GM18861 (cell line): ENCODE results near the gene MCRIP1.

Experiments used
- ATAC-seq: cut with Tn5 transposase; IDR thresholded peaks from one replicate; pipeline ENCODE4 v1.9.1; 2021; ENCODE audit not compliant: unreplicated experiment

MCRIP1 gene

DNA sequence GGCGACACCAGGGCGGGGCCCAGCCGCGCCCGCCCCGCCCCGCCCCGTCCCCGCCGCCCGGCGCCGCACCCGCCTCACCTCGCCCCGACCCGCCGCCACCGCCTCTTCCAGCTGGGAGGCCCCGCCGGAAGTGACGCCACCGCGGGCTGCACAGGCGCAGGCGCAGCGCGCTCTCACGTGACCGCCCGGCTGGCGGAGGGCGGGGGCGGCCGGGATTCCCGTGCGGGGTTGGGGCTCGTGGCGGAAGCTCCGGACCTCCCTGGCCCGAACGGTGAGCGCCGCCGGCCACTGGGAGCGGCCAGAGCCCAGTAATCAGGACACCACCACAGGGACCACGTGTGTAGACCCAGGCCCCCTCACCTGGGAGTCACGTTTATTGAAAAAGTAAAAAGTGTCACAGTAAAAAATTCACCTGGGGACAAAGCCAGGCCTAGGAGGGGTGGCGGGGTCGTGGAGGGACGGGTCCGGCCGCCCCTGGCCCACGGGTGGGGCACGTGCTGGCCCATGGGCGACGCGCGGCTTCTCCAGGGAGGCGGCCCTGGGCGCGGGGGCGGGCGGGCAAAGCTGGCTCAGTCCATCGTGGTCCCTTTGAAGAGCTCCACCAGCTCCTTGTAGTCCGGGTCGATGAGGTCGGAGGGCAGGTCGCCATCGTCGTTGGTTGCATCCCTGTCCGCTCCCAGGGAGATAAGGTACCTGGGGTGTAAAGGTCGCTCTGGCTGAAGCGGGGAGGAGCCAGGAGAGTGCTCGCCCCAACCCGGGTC lies at the start of gene MCRIP1:
MCRIP1 (minus strand) TSS at position 132 of the 761 bp plus-strand sequence. CDS start 8,785 bp downstream, outside the sequence.
- ATAC-seq: peak; percentile 65

GRCh38 chr17:81879121-81879520 lies 46.0 kb upstream of the MCRIP1 start:
- no peak for ATAC-seq

- no peak for ATAC-seq
These were observed 45.2 kb upstream of the MCRIP1 start for GRCh38 chr17:81878294-81878693.

DNA sequence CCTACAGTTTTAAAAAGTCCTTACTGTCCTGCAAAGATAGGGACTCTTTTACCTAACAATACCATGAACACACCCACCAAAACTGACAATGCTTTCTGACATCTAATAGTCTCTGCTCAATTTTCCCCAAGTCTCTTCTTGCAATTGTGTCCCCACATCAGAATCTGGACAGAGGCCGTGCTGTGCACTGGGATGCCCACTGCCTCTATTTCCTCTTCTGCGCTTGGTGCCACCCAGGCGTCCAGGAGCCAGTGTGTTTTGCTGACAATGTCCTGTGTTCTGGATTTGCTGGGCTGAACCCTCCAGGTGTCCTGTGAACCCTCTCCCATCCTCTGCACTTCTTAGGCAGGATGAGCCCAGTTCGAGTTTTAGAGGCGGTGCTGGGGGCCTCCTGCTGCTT lies 44.5 kb upstream of the MCRIP1 start:
- no peak for ATAC-seq

DNA sequence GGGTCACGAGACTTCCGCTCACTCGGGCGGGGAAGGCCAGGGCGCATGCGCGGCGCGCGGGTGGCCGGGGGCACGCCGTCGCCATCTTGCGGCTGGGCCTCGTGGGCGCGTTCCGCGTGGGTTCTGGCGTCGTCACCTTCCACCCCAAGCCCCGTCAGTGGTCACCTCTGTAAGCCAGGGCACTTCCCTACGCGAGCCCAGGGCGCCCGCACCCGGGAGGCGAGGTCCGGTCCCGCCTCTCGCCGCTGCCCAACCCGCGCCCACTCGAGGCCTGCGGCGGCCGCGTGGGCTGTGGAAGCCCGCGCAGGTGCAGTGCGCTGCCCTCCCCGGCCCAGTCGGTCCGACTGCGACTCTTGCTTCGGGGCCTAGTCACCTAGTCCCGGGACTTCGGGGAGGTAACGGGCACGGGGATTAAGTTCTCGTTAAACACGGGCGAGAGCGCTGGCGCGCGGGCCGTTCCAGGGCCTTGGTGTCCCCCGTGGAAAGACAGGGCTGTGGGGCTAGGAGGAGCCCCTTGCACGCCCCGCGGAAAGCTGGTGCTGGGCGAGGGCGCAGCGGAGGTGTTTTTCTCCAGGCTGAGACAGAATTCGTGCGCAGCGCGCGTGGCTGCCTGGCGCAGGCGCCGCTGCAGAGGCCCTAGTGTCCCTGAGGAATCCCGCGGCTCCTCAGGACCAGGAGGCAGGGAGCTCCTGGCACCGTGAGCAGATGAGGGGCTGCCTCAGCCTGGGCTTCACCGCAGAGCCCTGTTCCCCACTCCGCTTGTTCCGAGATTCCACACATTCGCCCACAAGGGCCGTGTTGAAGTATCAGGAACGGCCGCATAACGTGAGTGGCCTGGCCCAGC lies 38.5 kb upstream of the MCRIP1 start:
- peak; percentile 30 for ATAC-seq

DNA sequence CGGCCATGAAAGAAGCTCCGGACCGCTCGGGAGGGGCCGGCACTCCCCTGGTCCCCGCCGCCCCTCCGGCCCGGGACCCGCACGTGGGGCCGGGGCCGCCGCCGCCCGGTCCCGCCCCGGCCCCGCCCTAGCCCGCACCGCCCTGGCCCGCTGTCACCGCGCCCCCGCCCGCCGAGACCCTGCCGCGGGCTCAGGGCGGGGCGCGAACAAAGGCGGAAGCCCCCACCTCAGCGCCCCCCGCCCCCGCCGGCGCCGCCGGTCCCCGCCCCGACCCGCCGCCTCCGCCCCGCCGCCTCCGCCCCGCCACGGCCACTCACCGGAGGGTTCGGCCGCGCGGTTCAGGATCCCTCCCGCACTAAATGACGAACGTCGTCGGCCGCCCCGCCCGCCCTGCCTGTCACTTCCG lies 37.9 kb upstream of the MCRIP1 start, which contains the start of gene ARHGDIA:
ARHGDIA (minus strand) TSS at position 357 of the 406 bp plus-strand sequence. CDS start 1,407 bp downstream, outside the sequence.
- ATAC-seq: peak; percentile 5

- peak; percentile 2 for ATAC-seq
These were observed 37.3 kb upstream of the MCRIP1 start for GRCh38 chr17:81870131-81870980.

GRCh38 chr17:81869221-81870130 lies 36.4 kb upstream of the MCRIP1 start:
- ATAC-seq: no peak

GRCh38 chr17:81868674-81869220 lies 35.7 kb upstream of the MCRIP1 start:
- no peak for ATAC-seq

DNA sequence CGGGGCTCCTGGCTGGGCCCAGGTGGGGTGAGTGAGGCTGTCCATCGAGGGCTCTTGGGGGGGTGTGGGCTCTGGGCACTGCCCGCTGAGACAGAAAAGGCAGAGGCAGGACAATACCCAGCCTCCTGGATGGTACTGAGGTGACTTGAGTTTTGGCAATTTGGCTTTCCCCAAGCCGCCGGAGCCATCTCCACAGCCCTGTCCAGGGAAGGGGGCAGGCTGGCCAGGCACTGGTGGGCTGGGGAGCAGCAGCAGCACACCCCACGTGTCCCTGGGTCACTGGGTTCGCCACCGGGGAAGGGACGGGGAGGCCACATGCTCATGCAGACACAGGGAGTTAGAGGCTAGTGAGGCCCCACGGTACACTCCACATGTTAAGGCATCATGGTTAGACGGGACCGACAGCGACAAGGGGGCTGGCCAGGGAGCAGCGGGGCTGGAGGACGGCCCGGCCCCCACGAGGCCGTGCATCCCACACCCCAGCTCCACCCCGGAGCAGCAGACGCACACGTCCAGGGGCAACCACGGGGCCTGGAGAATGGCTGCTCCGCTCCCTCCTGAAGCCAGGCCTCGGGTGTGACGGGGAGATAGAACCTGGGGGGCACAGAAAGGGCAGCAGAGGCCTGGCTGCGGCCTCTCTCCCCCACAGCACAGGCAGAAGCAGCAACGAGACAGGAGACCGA lies 35.0 kb upstream of the MCRIP1 start:
- ATAC-seq: no peak

DNA sequence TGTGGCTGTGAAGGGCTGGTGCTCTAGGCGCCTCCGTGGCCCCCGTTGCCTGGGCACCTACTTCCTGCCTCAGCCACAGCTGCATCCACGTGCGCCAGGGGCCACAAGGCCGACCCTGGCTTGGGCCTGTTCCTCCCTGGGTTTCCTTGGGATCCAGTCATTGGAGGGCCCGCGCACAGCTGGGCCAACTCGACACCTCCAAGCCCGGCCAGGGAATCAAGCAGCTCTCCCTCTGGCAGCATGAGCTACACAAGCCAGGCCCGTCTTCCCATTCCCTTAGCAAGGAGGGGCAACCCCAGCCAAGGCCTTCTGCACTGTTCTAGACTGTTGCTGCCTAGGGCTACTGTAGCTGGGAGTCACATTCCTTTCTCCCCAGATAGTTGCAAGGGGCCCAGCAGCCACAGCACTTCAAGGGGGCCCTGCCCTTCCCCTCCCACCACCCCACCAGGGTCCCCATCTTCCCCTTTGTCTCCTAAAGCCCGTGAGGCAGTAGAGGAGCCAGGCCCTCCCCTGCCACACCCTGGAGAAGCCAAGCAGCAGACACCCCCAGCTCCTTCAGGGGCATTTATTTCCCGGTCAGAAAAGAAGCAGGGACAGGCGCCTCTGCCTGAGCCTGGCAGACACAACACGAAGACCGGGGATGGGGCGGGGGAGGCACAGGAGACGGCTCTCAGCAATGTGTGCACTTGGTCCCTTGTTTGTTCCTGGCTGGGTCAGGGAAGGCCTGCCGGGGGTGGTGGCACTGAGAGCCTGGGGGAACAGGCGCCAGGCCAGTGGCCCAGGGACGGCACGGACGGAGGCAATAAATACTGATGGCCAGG lies 34.3 kb upstream of the MCRIP1 start:
- no peak for ATAC-seq

GRCh38 chr17:81866440-81867169 lies 33.5 kb upstream of the MCRIP1 start:
- ATAC-seq: no peak

DNA sequence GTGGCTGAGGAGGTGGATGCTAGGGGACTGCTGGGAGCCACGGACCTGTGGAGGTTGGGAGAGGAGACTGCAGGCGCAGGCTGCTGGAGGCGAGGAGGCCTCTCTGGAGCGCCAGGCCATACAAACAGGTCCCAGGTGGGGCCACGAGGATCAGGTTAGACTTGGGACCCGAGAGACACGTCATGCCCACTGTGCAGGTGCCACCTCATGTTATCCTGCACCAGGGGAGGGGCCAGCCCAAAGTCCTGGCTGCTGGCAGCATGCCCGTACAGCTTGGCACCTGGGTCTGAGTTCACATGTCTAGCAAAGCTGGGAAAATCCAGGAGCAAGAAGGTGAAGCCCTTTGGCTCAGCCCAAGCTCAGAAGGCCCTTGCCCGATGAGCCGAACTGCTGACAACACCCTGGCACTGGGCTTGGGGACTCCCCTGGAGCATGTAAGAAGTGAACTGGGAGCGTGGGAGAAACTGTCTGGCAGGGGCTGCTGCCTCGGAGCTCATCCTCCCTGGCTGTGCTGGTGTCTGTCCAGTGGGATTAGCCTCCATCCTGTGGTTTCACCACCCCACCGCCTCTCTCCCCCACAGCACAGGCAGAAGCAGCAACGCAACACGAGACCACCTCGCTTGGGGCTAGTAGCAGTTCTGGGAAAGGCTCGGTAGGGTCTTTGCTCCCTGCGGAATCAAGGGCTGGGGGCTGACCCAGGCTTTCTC lies 32.8 kb upstream of the MCRIP1 start:
- ATAC-seq: no peak

- no peak for ATAC-seq
These were observed 32.3 kb upstream of the MCRIP1 start for GRCh38 chr17:81865358-81865732.

DNA sequence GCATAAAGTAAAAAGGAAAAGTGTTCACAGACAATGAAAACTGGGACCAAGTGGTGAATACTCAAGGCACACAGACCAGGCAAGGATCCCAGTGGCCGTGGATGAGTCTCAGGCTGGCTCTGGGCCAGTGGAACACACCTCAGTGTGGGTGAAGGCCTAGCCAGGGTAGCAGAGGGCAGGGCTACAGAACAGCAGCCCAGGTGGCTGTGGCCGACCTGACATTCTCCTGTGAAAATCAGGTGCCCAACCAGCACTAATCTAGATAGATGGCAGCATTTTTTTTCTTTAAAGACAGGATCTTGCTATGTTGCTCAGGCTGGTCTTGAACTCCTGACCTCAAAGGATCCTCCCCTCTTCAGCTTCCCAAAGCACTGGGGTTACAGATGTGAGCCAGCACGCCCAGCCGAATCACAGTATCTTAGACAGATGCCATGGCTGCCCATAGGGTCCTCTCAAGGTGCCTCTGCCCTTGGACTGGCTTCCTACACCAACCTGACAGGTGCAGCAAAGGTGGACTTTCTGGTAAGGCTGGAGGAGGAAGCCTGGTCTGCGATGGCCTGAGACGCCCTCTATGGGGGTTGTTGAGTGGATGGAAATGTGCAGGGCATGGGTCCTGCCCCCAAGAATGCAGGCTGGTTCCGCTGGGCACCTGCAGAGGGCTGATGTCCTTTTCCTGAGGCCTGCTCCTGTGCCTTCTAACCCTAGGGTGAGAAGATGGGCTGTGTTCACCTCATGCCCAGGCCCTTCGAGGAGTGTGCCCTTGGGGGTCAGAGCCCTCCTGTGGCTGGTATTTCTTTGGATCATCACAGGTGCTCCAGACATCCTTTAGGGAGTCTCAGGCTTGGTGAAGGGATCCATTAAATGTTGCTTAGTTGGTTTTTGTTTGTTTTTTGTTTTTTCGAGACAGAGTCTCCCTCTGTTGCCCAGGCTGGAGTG lies 31.0 kb upstream of the MCRIP1 start:
- ATAC-seq: no peak

DNA sequence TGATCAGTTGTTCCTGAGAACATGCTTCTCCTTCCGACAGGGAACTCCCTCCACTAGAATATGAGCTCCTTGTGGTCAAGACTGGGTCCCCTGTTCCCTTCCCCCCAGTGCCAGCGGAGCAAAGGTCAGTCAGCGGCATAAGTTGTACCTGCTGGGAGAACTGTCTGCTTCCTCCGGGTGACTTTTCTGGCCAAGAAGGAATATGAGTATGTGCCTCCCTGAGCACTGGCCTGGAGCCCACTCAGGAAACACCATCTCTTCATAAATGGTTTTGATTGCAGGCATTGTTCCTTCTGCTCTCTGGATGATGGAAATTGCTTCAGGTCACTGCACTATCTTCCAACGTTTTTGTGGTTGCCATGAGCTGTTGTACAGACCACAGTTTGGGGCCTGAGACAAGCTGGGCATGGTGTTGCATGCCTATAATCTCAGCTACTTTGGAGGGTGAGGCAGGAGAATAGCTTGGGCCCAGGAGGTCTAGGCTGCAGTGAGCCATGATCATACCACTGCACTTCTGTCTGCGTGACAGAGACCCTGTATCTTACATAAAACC lies 30.1 kb upstream of the MCRIP1 start:
- ATAC-seq: no peak
